ENCODE data around the gene INPP4A. TPM values are rescaled to one million over a fixed set of nuclear protein-coding genes. Genes with fewer than 3 reads are reported as not detected.

INPP4A gene
- total and polyA plus RNA-seq, 9 of the 15 experiments (the other 6 are each of a cell fraction or from before 2014, with no cell fraction given): 1.8 to 15.7 (median 8.3) TPM

- ATAC-seq (peak; percentile 44), FAIRE-seq (no peak), DNase-seq (ENCODE audit: extremely low read depth in 1 of 4, low spot score in 3 of 4) (peak in 1 of 4 experiments; percentile 35)
- Histone ChIP-seq H3K4me1 (replicated peaks in 1 of 2; ENCODE audit: control insufficient read depth in 2 of 2, insufficient read depth in 2 of 2, low read length in 2 of 2) (peaks cover 37% of the 10 kb centered on the region in 2 experiments), H4K20me1 (replicated peaks; ENCODE audit: control insufficient read depth, insufficient read depth, low read length) (0 out of 2 replicates have a peak, but pooled peaks cover 4% of the 10 kb centered on the region), H3K36me3 (ENCODE audit: control insufficient read depth, insufficient read depth, low read length) (peaks cover 3% of the 10 kb centered on the region), H3K79me2 (ENCODE audit: control insufficient read depth, insufficient read depth, low read length) (peaks cover 26% of the 10 kb centered on the region; the same call in 2 of the 3 replicates), H3K9ac (ENCODE audit: insufficient read depth in 1 of 2, low read depth in 2 of 2, low read length in 2 of 2) (peak overlapping the region; percentile 15 to 79), H2AFZ (ENCODE audit: low read depth, low read length) (peak overlapping the region; percentile 48), H3K4me3 (no peak overlapping the region), H3K9me1 (ENCODE audit: control insufficient read depth, insufficient read depth, low read length) (peaks cover 4% of the 10 kb centered on the region), H3K4me2 (ENCODE audit: insufficient read depth, low read length) (peak overlapping the region; percentile 26; the same call in 1 of the 2 replicates), H3K9me3 (replicated peaks; ENCODE audit: control insufficient read depth, insufficient read depth, low read depth, low read length) (no peaks in the 10 kb centered on the region), H3K27ac (ENCODE audit: extremely low read depth, low read depth, low read length) (peak overlapping the region; percentile 23), H3K27me3 (ENCODE audit: control insufficient read depth in 2 of 2, insufficient read depth in 2 of 2, low read length in 2 of 2) (no peaks in the 10 kb centered on the region)
- in situ Hi-C loops (cut with MboI) (no loop called here), intact Hi-C loops (cut with micrococcal nuclease) (no loop called here)
- CTCF ChIA-PET (ENCODE audit: low intra/inter-chr PET ratio): no interaction called here
- WGBS (ENCODE audit: insufficient coverage, low coverage, missing lambda C conversion rate): 36% methylated on average over 12 of the region's 12 CpGs
- POLR2A ChIA-PET: interaction anchor here (0.6 to 2.1 kb wide), 8 partner anchors 10 to 44 kb away, joined by 3 to 10 read pairs (median 5); no protein-coding TSS in a partner anchor
- no TSS peak for BruUV-seq (replicated peaks)
- no peak for TF ChIP-seq BMI1 (IDR thresholded peaks at IDR 0.05; ENCODE audit: low read length)
- no peak for TF ChIP-seq PCBP1 (IDR thresholded peaks at IDR 0.05; ENCODE audit: low read depth, low read length, poor library complexity, severe bottlenecking)
- TF ChIP-seq HDAC3 (IDR thresholded peaks at IDR 0.05; ENCODE audit: borderline replicate concordance, partially characterized antibody): no peak
- TF ChIP-seq, protein P1, sequence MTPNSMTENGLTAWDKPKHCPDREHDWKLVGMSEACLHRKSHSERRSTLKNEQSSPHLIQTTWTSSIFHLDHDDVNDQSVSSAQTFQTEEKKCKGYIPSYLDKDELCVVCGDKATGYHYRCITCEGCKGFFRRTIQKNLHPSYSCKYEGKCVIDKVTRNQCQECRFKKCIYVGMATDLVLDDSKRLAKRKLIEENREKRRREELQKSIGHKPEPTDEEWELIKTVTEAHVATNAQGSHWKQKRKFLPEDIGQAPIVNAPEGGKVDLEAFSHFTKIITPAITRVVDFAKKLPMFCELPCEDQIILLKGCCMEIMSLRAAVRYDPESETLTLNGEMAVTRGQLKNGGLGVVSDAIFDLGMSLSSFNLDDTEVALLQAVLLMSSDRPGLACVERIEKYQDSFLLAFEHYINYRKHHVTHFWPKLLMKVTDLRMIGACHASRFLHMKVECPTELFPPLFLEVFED (CRISPR knock-in tag; conservative IDR thresholded peaks at IDR 0.05): no peak
- TF ChIP-seq ZBTB17 (CRISPR knock-in tag; IDR thresholded peaks at IDR 0.05): no peak
- TF ChIP-seq PTTG1 (tag; IDR thresholded peaks at IDR 0.05; ENCODE audit: low read depth): no peak
- TF ChIP-seq, protein P2, sequence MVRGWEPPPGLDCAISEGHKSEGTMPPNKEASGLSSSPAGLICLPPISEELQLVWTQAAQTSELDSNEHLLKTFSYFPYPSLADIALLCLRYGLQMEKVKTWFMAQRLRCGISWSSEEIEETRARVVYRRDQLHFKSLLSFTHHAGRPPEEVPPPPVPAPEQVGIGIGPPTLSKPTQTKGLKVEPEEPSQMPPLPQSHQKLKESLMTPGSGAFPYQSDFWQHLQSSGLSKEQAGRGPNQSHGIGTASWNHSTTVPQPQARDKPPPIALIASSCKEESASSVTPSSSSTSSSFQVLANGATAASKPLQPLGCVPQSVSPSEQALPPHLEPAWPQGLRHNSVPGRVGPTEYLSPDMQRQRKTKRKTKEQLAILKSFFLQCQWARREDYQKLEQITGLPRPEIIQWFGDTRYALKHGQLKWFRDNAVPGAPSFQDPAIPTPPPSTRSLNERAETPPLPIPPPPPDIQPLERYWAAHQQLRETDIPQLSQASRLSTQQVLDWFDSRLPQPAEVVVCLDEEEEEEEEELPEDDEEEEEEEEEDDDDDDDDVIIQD (CRISPR knock-in tag; IDR thresholded peaks at IDR 0.05): no peak
- TF ChIP-seq MTF1 (CRISPR knock-in tag; IDR thresholded peaks at IDR 0.05; ENCODE audit: borderline replicate concordance): no peak
- TF ChIP-seq PHF20 (IDR thresholded peaks at IDR 0.05; ENCODE audit: partially characterized antibody): no peak
- TF ChIP-seq NCOA2 (IDR thresholded peaks at IDR 0.05; ENCODE audit: partially characterized antibody in 2 of 2): no peak
- TF ChIP-seq ZNF24 (IDR thresholded peaks at IDR 0.05): no peak
- TF ChIP-seq ZC3H11A (IDR thresholded peaks at IDR 0.05; ENCODE audit: low read depth, low read length): no peak
- TF ChIP-seq HDAC8 (tag; IDR thresholded peaks at IDR 0.05): 0 out of 2 replicates have a peak, but pooled peaks have one; percentile 37
- peak; percentile 81 for TF ChIP-seq ZNF592 (IDR thresholded peaks at IDR 0.05)
- no peak for TF ChIP-seq BRF1 (IDR thresholded peaks at IDR 0.05; ENCODE audit: borderline replicate concordance, extremely low read depth, insufficient read length)
- no peak for TF ChIP-seq SUPT5H (IDR thresholded peaks at IDR 0.05)
Observed at GRCh38 chr2:98464772-98465310, 20.2 kb downstream of the INPP4A start.
